Measurements from ENCODE around the gene ALDH8A1.

ALDH8A1 gene, protein sequence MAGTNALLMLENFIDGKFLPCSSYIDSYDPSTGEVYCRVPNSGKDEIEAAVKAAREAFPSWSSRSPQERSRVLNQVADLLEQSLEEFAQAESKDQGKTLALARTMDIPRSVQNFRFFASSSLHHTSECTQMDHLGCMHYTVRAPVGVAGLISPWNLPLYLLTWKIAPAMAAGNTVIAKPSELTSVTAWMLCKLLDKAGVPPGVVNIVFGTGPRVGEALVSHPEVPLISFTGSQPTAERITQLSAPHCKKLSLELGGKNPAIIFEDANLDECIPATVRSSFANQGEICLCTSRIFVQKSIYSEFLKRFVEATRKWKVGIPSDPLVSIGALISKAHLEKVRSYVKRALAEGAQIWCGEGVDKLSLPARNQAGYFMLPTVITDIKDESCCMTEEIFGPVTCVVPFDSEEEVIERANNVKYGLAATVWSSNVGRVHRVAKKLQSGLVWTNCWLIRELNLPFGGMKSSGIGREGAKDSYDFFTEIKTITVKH

DNA sequence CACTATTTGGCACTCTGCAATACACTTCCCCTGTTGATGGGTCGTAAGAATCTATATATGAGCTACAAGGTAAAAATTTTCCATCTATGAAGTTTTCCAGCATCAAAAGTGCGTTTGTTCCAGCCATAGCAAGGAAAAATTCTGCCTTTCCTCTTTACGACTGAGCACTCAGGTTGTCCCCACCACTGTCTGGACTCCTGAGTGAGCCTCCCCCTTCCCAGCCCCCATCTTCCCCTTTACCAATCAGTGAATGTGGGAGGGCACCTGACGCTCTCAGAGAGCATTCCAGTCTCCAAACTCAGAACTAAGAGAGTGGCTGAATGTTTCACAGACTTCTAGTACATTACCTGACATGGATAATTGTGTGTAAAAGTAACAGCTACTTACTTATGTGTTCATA is at the start of gene ALDH8A1:
Gene ALDH8A1 (minus strand): TSS at position 175 of the 400 bp plus-strand sequence. CDS start 48 bp downstream, at position 127.
- DNase-seq (ENCODE audit: low spot score), result no peak

DNA sequence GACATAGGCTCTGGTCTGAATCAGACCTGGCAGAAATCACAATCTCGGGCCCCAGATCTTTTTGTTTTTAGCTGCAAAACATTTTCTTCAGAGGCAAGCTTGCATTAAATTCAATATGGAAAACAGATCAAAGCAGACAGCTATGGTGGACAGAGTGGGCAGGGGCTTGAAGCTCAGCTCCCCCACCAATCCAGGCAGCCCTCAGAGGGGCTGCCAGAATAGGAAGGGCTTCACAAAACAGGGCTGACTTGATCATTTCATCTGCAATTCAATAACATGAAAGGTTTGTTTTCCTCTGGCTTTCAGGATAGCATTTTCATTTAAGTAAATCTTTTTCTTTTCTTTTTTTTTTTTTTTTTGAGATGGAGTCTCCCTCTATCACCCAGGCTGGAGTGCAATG is 49.2 kb upstream of the ALDH8A1 start:
- DNase-seq (ENCODE audit: low spot score), result no peak

DNA sequence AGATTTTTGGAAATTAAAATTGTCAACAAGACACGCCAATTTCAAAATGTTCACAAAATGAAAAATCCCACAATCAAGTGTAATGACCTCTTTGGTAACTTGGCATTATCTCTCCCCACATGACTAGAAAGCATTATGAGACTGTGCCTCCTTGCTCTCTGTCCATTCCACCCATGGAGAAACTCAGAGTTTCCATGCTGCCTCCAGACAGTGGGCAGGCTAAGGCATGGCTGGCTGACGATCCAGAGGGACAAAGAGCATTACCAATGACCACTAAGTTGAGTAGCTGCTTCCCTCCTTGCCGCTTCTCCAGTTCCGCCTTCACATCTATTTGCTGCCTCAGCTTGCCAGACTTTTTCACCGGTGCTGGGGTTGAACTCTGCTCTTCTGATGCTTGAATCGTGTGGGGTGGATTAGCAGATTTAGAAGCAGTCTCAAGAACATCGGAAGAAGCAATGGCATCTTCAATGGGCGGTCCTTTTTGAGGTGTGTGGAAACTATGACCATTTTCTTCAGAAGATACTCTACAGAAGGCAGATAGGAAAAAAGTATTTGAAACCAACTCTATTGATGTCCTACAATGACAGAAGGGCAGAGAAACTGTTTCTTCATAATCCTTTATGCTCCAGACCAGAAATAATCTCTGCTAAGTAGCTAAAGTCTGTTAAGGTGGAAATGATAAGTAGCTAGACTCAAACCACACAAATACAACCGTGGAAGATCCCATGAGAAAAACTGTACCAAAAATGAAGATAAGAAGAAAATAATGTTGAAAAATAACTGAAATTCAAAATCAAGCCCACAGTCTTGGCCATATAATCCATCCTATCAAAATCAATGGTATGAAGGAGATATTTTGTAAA is 47.5 kb upstream of the ALDH8A1 start:
- DNase-seq (ENCODE audit: low spot score), result no peak

DNA sequence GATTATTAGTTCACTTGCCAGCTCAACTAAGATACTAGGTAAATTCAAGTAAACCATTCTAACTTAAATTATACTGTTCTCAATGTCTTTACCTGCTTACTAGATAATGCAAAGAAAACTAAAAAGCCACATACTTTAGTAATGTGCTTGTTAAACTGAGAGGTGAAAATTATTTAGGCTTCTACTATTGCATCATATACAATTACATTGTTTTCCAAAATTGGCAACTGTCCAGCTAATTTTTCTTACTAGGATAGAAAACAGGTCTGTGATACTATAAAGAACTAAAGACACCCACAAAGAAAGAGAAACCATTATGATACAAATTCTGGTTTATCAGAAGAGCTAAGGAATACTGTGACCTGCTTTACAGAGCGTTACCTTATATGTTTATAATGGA is 45.6 kb upstream of the ALDH8A1 start:
- DNase-seq (ENCODE audit: low spot score), result no peak

DNA sequence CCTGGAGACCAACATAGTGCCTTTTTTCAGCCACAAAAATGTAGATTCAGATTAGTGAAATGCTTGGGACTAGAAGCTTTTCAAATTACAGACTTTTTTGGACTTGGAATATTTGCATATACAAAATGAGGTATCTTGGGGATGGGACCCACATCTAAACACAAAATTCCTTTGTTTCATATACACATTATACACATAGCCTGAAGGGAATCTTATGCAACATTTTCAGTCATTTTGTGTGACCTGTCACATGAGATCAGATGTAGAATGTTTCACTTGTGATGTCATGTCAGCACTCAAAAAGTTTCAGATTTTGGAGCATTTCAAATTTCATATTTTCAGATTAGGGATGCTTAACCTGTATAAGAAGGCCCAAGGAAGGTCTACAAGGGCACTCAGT is 44.5 kb upstream of the ALDH8A1 start:
- no peak for DNase-seq (ENCODE audit: low spot score)

DNA sequence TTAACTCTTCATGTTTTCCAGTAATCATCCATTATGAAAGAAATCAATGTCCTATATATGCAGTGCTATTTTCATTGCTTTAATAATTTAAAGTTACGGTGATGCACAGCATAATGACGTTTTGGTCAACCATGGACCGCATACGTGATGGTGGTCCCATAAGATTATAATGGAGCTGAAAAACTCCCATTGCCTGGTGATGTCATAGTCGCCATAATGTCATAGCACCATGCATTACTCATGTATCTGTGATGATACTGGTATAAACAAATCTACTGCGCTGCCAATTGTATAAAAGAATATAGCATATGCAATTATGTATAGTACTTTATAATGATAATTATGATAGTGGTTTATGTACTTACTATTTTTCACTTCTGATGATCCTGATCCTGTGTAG is 42.3 kb upstream of the ALDH8A1 start:
- no peak for DNase-seq (ENCODE audit: low spot score)

DNA sequence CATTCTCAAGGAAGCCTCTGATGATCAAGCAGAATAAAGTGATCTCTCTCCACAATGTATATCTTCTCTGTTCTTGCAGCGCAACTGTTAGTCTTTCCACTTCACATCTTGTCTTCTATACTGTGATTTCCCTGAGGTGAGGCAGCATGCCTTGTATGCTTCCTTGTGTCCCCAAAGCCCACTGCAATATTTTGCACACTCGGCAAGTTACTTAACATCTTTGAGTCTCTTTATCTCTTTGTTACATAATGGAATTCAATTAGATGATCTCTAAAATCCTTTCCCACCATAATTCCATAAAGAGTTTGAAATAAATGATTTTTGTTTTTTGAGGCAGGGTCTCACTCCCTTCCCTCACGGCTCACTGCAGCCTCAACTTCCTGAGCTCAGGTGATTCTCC is 40.4 kb upstream of the ALDH8A1 start:
- DNase-seq (ENCODE audit: low spot score), result no peak

DNA sequence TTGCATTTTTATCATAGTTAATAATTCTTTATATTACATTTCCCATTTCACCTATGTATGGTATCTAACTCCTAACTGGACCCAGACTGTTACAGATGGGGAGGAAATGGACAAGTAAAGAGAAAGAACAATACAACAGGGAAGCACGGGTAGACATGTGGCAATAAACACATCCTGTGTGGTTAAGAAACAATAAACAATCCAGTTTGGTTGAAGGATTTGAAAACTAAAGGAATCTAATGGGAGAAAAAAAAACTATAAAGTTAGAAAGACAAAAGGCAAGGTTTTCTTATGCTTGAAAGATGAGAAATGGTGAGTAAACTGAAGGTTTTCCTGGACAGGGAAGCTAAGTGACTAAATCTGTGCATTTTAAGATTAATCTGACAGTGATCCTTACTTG is 34.9 kb upstream of the ALDH8A1 start:
- no peak for DNase-seq (ENCODE audit: low spot score)

DNA sequence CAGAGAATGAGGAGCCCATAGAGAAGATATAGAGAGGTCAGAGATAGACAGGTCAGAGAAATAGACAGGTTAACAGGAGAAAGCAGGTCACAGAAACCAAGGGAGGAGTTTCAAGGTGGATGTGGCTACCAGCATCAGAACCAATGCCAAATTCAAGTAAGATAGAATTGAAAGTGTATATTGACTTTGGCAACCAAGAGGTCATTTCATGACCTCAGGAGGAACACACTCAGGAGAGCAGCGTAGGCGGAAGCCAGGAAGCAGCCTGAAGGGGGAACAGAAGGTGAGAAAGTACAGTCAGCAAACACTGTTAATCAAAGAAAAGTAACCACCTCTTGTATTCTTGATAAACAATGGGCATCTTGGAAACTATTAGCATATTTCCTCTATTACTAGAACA is 33.9 kb upstream of the ALDH8A1 start:
- no peak for DNase-seq (ENCODE audit: low spot score)

DNA sequence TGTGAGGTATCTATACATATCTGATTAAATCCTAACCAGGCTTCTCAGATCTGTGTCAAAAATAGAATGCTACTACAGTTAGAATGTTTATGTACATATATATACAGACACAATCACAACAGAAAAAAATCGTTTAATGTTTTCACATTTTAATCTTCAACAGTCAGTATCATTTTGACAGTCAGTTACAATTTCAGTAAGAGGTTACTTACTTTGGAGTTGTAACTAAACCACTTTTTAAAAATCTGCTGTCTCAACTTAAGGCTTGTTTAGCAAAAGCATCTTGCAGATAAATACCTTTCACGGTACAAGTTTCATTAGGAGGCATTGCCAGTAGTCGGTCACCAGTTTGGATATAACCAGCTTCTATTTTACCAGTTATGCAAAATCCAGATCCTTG is 32.3 kb upstream of the ALDH8A1 start:
- DNase-seq (ENCODE audit: low spot score), result no peak

DNA sequence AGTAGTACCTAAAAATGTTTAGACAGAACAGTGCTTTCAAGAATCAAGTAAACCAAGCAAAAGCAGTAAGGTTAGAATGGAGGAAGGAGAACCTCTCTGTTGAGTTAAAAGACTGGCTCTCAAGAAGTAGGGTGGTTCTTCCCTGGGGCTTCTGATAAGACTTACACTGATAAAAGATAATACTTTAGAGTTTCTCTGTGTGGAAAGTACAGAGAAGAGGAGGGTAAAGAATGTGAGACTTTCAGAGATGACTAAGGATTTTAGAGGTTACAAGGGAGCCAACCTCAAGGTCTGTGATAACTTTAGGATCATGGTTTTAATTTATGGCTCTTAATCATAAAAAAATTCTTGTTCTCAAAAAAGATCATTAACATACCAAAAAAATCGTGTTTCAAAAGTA is 30.9 kb upstream of the ALDH8A1 start:
- no peak for DNase-seq (ENCODE audit: low spot score)

DNA sequence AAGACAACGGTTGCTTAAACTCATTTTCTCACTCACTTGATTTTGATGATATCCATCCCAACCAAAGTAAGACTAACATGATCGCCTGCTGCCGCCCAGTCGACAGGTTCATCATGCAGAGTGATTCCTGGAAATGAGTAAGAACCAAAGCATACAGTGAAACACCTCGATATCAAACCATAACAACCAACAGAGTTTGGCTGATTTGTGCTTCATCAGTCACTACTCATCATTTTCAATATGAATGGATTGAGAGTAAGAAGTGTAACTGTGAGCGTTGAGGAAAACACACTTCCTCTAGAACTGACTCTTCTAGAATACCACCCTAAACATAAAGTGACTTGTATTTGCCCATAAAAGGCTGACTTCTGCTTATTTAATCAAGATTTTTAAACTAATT is 29.2 kb upstream of the ALDH8A1 start:
- DNase-seq (ENCODE audit: low spot score), result peak; percentile 12

DNA sequence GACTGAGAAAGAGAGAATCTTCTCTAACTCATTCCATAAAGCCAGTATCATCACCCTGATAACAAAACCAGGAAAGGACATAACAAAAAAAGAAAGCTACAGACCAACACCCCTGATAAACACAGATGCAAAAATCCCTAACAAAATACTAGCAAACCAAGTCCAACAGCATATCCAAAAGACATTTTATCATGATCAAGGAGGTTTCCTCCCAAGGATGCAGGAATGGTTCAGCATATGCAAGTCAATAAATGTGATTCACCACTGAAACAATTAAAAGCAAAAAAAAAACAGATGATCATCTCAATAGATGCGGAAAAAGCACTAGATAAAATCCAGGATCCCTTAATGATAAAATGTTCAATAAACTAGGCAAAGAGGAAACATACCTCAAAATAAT is 24.5 kb upstream of the ALDH8A1 start:
- DNase-seq (ENCODE audit: low spot score), result no peak

DNA sequence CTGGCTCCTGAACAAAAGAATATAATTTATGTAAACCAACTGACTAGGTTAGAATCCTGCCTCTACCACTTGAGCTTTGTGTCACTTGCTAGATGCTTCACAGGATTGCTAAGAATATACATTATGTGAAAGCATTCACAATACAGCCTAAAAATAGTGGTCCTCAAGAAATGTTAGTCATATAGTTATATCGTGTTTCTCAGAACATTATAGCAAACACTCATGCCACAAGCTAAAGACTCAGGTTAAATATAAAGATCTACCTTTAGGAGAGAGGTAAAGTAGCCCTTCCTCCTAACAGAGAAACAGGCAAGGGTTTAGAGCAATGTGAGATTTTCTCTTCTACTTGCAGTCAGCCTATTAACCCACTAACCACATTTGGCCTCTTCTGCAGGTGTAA is 17.8 kb upstream of the ALDH8A1 start:
- DNase-seq (ENCODE audit: low spot score), result no peak

DNA sequence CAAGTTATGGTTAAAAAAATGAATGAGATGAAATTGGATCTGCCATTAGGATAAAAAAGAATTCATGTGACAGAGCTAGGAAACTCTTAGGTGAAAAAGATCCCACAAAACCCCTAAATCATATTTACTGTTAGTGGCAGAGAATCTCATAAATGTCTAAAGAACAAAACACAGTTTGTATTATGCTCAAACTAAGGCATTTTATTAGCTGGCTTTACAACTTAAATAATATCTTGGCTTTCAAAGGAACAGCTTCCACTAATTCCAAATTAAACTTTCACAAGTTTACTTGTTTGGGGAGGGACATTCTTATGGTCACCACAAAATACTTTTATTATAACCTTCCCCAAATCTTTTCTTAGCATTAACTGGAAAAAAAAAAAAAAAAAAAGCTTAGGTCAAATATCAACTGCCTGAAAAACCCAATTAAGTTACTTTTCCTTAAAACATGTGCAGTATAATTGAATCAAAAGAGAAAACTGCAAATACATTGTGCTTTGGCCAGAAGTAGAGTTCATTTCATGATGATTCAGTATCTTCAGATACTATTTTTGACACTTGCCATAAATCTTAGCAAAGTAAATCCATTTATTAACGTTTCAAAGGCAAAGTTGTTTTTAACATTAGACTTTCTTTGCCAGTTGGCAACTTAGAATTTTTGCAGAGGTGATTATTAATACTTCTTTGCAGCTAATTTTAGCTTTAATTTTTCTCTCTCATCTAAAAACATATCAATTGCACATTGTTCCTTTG is 14.7 kb upstream of the ALDH8A1 start:
- no peak for DNase-seq (ENCODE audit: low spot score)

DNA sequence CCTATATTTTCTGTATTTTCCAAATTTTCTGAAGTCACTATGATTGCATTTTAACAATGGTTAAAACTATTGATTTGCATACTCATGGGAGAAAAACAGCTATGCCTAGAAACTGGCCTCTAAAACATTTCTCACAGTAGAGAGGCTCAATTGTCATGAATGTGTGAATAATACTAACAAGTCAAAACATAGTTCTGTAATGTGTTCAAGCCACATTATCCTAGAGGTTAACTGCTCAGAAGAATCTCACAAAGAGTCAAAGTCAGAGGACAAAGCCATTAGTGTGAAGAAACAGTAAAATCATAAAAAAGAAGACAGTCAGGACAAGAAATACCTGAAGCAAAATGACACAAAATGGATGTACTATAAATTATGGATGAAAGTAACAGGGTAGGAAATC is 12.5 kb upstream of the ALDH8A1 start:
- DNase-seq (ENCODE audit: low spot score), result no peak

DNA sequence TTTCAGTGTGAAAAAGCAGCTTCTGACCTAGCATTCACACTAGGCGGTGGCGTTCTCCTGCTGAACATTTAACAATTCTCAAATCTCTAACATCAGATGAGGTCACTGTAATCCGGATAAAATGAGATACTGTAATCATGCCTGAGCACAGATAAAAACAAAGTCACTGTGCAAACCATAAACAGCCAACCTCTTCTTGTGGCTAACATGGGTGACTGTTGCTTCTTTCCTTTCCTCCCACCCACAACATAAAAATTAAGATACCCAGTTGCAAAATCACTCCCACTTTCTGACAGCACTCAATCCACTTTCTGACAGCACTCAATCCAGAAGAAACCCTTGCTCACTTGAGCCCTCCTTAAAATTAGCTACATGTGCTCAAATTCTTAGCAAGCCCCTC is 11.5 kb upstream of the ALDH8A1 start:
- no peak for DNase-seq (ENCODE audit: low spot score)

DNA sequence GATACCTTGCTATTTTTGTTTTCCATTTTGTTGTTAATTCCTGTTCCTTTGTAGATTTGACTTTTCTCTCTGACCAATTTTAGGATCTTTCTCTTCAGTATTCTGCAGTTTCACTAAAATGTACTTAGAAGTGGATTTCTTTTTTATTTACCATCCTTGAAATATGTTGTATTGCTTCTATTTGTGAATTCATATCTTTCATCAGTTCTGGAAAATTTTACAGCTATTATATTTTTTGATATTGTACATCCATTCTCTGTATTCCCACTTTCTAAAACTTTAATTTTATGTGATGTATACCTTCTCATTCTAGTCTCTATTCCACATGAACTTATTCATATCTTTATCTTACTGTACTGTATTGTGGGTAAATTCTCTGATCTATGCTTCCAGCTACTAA is 9.7 kb upstream of the ALDH8A1 start:
- DNase-seq (ENCODE audit: low spot score), result no peak

DNA sequence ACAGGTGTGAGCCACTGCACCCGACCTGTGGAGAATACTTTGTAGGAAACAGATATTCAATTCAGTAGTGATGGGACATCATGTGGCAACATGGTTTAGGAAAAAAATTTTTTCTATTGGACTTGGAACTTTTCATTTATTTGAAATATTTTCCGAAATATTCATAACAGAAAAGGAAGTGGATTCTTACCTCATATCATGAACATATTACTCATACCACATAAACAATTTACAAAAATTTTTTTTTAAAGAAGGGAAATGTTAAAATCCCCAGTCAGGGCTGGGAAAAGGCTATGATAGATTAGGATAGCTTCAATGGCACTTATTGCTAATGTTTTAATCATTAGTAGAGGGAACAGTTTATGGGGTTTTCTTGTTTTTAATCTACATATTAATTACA is 6.8 kb upstream of the ALDH8A1 start:
- no peak for DNase-seq (ENCODE audit: low spot score)

DNA sequence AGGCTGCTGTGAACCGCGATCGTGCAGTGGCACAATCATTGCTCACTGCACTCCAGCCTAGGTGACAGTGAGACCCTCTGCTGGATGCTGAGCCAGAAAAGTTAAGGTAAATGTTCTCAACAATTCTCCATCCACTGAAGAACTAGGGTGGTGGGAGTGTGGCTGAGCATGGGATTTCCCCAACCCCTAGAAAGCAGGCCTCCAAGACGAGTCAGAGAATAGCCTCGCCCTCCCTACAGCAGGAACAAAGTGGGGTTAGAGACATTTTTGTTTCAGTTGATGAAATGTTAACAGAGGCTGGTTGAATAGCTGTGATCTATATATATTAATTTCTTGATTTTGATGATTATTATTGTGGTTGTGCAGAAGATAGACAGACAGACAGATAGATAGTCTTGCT is 6.1 kb upstream of the ALDH8A1 start:
- no peak for DNase-seq (ENCODE audit: low spot score)

DNA sequence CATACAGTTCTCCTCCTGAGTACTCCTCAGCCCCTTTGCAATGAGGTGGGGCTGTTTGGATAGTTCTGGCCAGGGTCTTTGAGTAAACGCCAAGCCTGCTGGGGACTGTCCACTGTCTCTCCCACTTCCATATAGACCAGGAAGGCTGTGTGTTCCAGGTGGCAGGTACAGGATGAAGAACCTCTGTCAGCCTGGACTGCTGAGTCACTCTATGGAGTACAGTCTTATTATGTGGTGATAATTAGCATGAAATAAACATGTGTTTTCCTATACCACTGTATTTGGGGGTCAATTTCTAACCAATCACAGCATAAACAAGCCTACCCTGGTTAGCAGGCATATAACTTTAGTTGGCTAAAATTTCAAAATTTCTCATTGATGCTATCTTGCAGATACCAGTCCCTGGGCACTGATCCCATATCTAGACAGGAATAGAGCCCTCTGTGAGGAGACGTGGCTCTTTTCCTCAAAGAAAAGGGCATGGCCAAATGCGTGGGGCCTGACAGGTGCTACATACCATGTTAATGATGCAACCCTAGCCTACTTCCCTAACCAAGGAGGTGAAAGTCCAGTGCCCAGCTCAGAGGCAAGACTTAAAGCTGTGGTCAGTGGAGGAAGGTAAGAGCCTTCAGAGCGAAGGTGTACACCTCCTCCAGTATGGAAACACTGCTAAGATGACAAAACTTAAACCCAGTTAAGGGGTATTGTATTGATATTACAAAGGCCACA is 4.5 kb upstream of the ALDH8A1 start:
- DNase-seq (ENCODE audit: low spot score), result no peak
